Activated CD4-positive, CD25-positive, alpha-beta regulatory T cell treated with anti-CD3 and anti-CD28 coated beads, Interleukin-2, amount 50 U/mL, for 72 hours (primary cell): ENCODE data around the gene SERPINB12.
A peak's percentile ranks its signal among the peaks of the same experiment; 100 is the strongest.

Experiments used
- DNase-seq: peaks from one replicate; pipeline ENCODE4 v3.0.0; 2021

SERPINB12 gene, protein sequence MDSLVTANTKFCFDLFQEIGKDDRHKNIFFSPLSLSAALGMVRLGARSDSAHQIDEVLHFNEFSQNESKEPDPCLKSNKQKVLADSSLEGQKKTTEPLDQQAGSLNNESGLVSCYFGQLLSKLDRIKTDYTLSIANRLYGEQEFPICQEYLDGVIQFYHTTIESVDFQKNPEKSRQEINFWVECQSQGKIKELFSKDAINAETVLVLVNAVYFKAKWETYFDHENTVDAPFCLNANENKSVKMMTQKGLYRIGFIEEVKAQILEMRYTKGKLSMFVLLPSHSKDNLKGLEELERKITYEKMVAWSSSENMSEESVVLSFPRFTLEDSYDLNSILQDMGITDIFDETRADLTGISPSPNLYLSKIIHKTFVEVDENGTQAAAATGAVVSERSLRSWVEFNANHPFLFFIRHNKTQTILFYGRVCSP

DNA sequence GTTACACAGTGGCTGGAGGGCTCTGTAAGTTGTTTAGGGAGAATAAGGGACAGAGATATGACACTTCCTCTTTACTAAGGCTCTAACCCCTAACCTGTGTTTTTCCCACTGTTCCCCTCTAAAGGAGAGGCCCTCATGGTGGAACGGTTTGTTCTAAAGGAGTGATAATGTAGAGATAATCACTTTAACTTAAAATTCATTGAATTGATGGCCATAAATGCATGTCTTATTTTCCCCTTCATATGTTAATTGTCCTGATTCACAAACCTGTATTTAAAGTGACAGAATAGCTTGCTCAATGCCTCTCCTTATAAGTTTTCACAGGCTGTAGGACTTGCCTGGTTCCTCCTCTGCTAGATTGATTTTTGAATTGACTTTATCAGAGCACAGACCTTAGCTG is at the start of gene SERPINB12:
Gene SERPINB12 (plus strand): TSS at position 301 of the 400 bp plus-strand sequence. CDS start 13,791 bp downstream, outside the sequence.
- no peak for DNase-seq

DNA sequence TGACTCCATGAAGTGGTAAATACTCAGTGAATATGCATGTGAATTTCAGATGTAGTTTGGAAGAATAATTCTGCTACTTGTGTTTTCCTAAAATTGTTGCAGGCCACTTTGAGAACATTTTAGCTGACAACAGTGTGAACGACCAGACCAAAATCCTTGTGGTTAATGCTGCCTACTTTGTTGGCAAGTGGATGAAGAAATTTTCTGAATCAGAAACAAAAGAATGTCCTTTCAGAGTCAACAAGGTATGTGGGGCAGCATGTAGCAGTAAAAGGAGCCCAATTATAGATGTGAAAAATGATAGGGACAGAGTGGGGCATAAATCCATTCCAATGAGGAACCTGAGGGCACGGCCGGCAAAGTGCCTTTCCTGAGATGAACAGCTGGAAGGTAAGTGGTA is 49.3 kb upstream of the SERPINB12 start:
- no peak for DNase-seq

DNA sequence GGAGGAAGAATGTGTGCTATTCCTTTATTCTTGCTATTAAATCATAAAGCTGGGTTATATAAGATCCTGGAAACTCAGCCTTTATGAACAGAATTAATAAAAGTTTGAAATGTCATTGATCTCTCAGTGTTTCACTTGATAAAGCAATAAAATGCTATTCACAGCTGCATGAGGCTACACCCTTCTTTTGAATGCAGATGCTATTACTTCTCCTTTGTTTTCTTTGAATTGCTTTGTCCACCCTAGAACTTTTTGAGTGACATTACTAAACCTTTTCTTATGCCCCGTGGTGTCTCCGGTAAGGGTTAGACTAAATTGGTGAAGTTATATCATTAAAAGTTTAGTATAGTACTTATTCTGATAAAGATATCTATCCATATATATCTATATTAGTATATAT is 46.5 kb upstream of the SERPINB12 start:
- DNase-seq, result no peak

DNA sequence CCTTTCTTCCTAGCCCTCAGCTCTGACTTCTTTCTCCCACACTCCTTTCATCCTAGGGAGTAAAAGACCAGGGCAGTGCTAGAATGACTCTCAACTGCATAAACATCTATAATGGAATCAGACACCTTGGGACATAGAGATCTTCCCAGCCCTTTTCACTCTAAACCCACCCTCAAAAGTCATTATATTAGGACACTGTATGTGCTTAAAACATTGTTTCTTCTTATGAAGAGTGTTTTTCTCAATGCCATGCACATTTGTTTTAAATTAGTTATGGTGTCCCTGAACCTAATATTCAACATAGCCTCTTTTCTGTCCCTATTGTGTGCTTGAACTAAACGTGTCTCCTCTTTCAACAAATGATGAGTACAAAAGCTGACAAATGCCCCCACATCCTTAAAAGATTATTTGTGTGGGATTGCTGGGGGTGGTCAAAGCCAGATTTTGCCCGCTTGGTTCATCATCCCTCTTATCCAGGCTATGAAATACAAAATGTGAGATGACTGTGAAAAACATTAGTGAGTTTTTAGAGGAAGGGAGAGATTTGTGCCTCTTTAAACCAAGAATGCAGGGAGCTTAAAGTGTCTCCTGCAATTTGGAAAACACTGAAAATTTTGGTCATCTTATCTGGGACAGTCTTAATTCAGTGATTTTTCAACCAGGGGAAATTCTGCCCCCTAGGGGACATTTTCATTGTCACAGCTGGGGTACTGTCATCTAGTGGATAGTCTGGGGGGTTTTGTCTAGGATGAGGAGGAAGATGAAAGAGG is 36.4 kb upstream of the SERPINB12 start:
- DNase-seq, result no peak

DNA sequence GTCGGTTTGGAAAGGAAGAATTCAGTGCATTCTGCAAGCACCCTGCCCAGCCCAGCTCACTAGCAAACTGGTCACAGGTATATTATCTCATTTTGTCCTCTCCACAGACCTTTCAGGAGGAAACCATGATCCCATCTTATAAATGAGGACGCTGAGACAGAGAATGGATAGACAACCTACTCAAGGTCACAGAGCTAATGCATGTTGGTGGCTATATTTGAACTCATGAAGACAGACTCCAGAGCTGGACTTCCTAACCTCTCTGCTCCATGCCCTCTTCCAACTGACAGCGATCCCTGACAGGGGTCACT is 35.9 kb upstream of the SERPINB12 start:
- no peak for DNase-seq

DNA sequence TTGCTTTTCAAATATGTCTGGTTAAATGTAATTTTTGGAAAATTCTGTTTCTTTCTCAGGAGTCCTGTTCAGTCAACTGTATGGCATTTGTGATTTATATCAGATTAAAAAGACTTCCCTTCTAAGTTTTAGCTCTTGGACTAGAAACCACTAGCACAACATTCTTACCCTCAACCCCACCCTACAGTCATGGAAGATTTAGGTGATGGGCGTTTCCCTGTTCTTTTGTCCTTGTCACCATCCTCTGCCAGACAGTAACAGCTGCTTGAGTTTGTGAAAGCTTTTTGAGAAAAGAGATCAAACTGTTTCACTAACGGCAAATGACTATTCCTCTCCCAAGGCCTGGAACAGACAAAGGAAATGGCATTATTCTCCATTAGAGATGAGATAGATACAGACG is 33.6 kb upstream of the SERPINB12 start:
- DNase-seq, result no peak

DNA sequence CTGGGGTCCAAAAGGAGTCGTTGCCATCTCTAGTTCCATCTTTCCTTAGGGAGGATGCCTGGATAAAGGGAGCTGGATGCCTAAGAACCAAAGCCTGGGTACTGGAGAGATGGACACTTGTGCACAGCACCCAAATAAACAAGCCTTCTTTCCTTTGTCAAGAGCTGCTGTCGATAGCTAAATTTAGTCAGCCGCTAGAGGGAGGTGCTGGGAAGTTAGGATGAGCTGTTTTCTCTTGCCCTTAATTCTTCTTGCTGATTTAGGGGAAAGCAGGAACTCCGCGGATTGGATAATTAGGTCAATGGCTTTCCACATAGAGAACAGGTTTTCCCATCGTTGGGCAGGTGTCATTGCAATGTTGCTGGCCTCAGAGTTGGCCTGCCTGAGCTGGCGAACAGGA is 30.9 kb upstream of the SERPINB12 start:
- DNase-seq, result no peak

DNA sequence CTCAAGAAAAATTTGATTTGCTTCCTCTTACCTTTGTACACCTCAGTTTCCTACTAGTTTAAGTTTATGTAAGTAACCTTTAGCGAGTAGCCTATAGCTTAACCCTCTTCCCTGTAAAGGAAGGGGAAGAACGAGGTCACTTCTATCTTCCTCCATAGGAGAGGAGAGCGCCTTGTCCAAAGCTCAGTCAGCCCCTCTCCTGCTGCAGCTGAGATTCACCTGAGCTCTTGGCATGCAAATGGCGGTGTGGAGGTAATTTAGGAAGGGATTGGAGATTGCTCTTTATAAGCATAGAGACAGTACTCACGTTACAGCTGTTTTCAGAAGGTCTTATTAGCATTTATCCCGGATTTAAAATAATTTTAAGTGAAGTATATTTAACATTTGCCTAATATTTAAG is 27.8 kb upstream of the SERPINB12 start:
- no peak for DNase-seq

DNA sequence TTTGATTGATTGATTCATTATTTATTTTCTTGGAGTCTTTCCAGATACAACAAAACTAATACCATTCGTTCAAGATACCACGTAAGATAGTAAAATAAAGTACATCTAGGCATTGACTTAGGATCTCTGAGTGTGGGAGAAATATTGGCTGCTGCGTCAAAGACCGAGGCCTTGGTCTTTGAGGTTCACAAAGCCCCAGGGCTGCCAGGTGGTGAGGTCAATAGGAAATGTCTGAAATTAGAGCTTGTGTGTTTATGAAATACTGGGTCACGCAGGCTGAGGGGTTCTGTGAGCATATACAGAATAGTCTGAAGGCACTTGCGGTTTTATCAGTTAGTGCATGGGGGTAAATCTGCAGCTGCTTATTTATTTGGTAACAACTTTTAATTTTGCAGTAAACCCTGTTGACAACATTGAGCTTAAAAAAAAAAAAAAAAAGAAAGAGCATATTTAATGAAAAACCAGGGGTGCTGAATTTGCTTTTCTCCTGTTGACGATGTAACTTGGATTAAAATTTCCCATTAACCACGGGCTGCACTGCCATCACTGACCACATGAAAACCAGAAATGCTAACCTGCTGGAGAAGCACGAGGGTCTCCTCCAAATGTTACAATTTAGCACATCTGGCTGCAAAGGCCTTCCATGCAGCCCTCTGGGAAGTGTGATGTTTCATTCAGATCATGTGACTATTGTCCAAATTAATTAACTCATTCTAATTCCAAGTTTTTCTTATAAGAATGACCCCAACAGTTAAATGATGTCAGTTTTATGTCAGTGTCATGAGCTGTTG is 27.1 kb upstream of the SERPINB12 start:
- no peak for DNase-seq

DNA sequence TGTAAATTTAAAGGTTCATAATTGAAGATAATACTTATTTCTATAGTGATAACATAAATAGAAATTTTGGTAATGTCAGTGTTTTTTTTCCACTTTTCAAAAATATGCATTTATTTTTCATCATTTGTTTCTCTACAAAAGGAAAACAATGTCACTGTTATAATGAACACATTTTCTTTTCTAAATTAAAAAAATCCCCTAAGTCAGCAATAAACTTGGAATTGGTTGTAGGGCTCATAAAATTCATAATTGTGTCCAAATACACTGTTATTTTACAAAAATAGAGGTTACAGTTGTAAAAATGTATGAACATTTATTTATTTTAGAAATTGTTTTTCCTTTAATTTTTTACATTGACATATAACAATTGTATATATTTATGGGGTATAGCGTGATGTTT is 26.4 kb upstream of the SERPINB12 start:
- DNase-seq, result no peak

DNA sequence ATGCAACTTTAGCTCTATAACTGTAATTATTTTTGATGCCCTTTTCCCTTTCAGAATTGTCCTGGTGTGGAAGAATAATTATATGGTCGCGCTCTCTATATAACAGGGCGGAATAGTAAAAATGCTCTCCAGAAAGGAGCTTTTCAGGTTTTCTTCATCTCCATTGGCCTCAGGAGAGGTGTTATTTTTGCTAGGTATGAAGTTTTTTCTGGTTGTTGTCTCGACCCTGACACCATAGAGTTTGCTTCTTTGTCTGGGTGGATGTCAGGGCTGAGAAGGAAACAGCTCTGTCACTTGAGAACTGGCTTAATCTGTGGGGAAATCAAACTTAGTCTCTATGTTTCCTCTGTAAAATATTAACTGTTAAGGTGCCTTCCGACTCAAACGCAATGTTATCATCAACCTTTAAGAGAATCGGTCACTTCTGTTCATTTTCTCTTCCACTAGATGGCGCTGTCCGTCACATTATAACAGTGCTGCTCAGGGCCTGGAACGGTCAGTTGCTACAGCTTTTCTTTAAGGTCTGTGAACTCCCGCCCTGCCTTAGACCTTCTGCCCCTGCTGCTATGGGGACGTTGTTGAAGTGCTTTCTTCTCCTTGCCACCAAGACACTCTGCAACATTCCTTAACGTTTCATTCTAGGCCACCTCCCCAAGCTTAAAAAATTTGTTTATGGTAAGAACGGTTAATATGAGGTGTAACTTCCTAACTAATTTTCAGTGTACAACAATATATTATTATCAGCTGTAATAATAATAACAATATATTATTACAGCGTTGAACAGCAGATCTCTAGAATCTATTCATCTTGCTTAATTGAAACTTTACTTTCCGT is 23.8 kb upstream of the SERPINB12 start:
- peak; percentile 38 for DNase-seq

DNA sequence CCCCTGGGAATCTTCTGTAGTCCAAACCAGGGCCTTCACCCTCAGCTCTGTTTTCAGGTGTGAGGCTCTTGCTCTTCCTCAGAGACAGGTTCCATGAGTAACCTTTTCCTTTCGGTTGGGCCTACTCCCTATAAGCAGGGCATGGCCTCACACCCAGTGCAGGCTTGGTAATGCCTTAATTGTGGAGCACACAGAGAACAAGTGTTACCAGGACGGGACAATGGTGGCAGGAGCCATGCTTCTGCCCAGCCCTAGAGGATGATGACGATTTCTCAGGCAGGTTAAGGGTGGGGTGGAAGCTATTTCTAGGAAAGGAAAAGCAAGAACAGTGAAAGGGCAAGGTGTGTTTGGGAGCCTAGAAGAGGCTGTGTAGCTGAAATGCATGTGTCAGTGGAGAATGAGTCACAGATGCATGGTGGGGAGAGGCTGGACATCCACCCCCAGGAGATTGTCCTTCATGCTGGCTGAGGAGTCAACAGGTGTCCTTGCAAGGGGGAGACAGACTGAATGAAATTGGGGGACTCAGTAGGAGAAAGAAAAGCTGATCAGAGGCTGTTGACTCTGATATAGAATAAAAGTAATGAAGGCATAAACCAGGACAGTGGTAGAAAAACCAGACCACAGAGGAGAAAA is 22.0 kb upstream of the SERPINB12 start:
- no peak for DNase-seq

DNA sequence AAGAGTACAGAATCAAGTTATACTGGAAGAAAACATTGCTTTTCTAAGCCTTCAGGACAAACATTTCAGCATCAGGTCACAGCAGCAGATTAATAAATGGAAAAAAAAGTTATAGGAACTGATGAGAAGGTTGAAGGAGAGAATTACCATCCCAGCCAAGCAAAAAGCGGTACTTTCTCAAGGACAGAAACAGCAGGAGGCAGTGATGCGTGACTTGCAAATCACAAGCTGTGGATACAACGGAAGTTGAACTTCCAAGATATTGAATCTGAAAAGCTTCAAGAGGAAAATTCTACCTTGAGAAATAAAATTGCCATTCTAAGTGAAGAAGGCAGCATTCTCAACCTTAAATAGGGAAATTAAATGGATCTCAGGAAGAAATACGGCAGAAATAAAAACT is 18.5 kb upstream of the SERPINB12 start:
- no peak for DNase-seq

DNA sequence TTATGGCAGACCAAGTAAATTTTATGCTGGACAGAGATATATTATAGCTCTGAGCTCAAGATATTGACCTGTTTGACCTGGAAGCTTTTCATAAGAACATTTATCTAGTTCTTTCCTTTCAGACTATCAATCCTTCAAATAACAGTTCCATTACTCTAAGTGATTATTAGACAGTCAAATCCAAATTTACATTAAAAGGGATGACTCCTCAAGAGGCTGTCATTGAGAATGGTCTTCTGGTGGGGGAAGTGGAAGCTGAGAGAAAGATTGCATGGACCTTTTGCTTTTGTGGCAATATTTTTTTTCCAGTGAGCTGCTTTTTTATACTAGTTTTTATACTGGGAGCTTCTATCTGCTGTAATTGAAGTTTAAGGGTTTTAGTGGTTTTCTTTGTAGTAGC is 14.9 kb upstream of the SERPINB12 start:
- no peak for DNase-seq

DNA sequence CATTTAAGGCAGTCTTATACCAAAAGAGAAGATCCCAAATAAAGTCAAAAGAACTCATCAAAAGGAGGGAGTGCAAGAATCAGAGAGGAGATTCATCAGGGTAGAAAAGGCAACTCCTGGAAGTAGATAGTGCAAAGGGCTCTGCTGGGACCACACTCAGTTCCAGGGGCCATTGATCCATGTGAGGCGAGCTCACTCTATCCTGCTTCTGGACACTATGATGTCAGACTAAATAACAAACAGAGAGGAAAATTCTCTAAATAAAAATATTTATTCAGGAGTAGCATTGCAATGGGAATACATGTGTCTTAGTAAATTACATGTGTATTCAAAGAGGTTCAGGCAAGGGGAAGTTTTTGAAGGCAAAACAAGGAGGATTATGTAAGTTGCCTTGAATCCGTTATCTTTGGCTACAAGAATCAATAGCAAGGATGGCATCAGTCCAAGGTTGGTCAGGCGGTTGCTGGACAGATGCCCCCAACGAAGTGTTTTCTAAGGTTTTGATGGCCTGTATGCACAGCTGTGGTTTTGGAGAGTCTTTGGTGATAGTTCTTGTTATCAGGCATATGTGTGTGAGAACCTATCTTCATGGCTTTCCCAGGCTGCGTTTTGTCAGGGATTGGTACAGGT is 13.2 kb upstream of the SERPINB12 start:
- DNase-seq, result no peak

DNA sequence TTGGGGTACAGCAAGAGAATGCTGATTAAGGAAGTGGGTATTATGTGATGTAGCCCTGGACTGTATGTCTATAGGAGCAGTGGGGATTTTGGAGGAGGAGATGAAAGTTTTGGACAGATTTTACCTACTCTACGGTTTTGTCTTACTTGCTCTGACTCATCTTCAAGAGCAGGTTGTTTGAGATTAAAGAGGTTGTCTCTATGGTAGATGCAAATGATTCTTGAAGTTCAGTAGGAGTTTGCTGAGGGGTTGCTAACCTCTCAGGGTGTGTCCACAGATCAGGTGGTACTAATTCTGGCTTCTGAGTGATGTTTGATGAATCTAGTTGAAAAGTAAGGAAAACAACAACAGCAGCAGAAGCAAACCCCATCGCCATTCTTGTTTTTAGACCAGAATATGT is 9.7 kb upstream of the SERPINB12 start:
- no peak for DNase-seq

DNA sequence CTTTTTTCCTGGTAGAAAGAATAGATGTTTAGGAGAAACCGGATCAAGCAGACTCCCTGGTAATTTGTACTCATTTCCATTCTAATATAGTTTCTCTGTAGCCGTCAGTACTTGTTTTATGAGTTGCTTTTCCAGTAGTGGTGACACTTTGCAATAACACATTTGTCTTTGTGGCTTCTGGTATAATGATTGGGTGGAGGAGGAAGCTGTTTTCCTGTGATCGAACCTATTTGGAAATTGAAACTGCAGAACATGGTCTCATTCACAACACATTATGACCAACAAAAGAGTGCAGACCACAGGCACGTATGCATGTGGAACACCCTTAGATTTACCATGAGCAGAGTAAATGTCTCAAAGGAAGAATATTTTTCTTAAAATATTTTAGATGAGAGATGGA is 7.6 kb upstream of the SERPINB12 start:
- DNase-seq, result no peak

DNA sequence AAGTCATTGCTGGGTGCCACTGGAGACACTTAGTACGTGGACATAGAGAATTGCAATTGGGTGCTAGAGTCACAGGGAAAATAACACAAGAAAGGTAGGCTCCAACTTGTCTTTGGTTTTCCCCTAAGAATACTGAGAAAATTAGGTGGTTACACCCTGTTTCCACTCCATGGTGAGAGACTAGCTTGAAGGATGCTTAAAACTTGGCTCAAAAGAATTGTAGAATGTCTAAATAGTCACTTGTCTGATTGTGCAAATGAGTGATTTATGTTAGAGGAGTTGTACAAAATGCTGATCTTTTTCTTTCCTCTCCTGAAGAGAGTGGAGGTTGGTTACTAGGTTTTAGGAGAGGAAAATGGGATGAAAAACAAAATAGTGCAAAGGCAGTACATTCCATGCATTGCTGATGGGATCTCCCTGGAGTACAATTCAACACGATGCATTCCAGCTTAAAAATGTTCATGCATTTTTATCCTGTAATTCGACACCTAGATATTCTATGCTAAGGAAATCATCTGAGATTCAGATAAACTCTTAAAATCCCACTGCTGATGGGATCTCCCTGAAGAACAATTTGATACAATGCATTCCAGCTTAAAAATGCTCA is 2.2 kb upstream of the SERPINB12 start:
- DNase-seq, result no peak

DNA sequence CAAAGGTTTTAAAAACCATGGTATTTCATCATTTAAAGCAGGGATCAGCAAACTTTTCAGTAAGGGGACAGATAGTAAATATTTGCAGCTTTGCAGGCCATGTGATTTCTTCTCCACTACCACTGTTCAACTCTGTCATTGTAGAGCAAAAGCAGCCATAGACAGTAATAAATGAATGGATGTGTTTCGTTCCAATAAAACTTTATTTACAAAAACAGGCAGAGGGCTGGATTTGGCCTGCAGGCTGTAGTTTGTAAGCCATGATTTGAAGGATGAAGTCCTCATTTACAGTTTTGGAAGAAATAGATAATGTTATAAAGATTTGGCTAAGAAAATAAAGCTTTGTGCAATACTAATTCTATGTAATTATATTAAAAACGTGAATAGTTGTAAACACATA is 1.8 kb downstream of the SERPINB12 start:
- DNase-seq, result no peak

DNA sequence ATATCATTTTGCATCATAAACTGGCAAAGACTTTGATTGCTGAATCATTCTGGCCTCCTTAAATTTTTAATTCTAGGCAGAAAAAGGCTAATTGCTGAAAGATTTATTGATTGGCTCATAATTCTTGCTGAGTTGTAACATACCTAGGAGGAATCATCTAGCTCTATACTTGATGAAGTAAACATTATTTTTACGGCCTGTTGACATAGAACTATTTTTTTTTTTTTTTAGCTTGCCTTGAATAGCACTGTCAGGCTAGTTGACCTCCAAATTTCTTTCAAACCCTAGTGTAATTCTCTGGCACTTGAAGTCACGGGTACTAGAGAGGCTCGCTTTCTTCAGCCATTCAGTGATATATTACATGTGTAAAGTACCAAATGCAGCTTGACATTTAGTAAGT is 2.8 kb downstream of the SERPINB12 start:
- DNase-seq, result no peak

DNA sequence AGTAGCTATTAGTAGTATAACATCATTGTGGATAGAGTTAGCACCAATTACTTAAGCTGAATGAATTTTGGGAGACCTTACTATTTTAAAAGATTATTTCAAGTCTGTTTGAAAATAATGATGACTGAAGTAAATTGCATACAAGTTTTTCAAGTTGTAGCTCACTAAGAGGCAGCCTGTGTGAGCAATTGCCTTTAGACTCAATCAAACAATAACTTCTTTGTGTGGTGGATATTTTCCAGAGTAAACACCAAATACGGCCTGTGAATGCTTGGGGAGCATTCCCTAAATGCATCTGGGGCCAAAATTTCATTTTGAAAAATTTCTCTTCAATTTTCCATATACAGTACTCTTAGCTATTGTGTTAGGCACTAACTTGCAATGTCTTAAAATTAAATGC is 7.9 kb downstream of the SERPINB12 start:
- no peak for DNase-seq
